Measurements from ENCODE around the gene DGKI. TPM values are rescaled to one million over a fixed set of nuclear protein-coding genes. Genes with fewer than 3 reads are reported as not detected.

Gene DGKI
- total and polyA plus RNA-seq, 12 donors: 0.12 to 4.6 (median 1.1) TPM

- no peaks in the 10 kb centered on the region for H3K4me1 ChIP-seq (replicated peaks in 1 of 2)
- no peaks in the 10 kb centered on the region for H3K27me3 ChIP-seq
- 49 to 59% (median 55%) methylated on average over 5 of the region's 5 CpGs for WGBS, 4 donors
- H3K36me3 ChIP-seq (replicated peaks in 1 of 2): no peaks in the 10 kb centered on the region
- no peak for TF ChIP-seq CTCF (IDR thresholded peaks at IDR 0.05)
- no peak for TF ChIP-seq POLR2A (IDR thresholded peaks at IDR 0.05)
- DNase-seq: no peak
- H3K9me3 ChIP-seq (replicated peaks in 1 of 3): no peaks in the 10 kb centered on the region
- H3K27ac ChIP-seq: no peak overlapping the region
- no peak overlapping the region for H3K4me3 ChIP-seq
- intact Hi-C loops (cut with DNase I): no loop called here
Measured at GRCh38 chr7:137755846-137756651, 90.7 kb downstream of the DGKI start.

DNA sequence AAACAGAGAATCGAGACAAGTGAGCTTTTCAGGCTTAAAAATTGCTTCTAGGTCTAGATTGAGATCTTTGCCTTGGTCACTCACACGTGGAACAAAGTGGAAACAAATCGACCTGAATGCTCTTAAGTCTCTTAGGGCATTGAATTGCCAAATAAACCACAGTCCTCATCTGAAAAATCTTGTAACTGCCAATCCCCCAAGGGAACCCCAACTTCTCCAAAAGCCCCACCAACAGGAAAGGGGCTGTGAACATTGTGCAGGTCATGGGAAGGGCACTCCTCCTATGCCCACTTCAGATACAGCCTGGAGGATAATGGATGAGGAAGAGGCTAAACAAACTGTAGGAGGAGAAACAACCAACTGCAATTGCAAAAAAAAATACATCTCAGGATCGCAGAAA, 91.3 kb downstream of the DGKI start:
- H3K9me3 ChIP-seq (replicated peaks in 1 of 3): no peaks in the 10 kb centered on the region
- no peaks in the 10 kb centered on the region for H3K27me3 ChIP-seq
- WGBS, 4 donors: 37 to 56% (median 52%) methylated on average over 4 of the region's 4 CpGs
- no peak overlapping the region for H3K27ac ChIP-seq
- no peak for DNase-seq
- H3K36me3 ChIP-seq (replicated peaks in 1 of 2): no peaks in the 10 kb centered on the region
- no peaks in the 10 kb centered on the region for H3K4me1 ChIP-seq (replicated peaks in 1 of 2)
- TF ChIP-seq CTCF (IDR thresholded peaks at IDR 0.05) (no peak), POLR2A (IDR thresholded peaks at IDR 0.05) (no peak)
- H3K4me3 ChIP-seq: no peak overlapping the region
- intact Hi-C loops (cut with DNase I): no loop called here

DNA sequence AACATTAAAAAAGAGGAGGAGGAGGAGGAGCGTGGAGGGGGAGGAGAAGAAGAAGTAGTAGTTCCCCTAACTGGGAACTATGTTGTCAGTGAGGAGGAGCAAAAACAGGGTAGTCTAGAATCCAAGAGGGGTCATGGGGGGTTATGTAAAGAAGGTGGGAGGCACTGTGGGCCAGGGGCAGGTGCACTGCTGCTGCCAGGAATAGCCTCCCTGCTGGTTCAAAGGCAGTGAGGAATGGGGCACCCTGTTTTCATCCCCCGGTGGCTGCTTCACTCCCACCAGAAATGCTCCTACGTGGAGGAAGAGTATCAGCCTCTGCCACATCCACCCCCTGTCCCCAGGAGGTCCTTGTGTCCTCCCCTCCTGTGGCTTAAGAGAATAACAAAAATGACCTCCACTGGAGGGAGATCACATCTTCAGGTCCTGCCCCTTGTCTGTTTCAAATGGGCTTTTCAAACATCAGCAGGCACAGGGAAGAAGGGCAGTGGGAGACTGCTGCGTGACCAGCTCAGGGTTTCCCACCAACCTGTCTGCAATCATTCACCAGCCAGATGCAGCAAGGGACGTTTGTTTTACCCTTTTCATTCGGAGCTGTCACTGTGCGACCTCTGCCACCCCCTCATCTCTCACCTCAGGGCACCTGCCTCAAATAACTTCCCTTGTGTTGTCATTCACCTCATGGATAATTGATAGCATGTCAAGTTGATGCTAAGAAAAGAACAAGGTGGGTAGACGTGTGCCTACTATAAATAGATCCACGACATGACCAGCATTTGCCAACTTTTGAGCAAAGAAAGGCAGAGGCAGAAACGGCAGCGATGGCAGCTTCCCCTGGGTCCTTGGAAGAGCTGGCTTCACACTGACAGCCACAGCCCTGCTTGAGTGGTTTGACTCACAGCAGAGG, 92.6 kb downstream of the DGKI start:
- Histone ChIP-seq H3K9me3 (replicated peaks in 1 of 3) (no peaks in the 10 kb centered on the region), H3K27ac (no peak overlapping the region), H3K4me3 (no peak overlapping the region), H3K27me3 (no peaks in the 10 kb centered on the region), H3K36me3 (replicated peaks in 1 of 2) (no peaks in the 10 kb centered on the region), H3K4me1 (replicated peaks in 1 of 2) (no peaks in the 10 kb centered on the region)
- intact Hi-C loops (cut with DNase I): no loop called here
- peak in 2 of 7 donors; percentile 18 to 62 for DNase-seq
- 25 to 29% (median 26%) methylated on average over 10 to 11 of the region's 11 CpGs for WGBS, 4 donors
- TF ChIP-seq POLR2A (IDR thresholded peaks at IDR 0.05): no peak
- no peak for TF ChIP-seq CTCF (IDR thresholded peaks at IDR 0.05)

DNA sequence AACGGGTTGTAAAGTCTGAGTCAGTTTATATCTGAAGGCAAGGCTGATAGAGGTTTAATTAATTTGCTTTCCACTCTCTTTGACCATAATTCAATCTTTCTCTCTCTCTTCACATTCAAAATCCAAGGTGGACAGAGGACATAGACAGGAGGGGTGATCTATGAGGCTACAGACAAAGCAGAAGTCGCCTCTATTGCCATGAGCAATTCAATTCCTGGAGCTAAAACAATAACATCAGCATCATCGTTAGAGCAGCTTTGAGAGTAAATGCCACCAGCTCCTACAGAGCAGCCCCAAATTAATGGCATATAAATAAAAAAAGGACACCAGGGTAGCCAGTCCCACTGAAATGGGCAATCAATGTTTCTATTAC, 93.2 kb downstream of the DGKI start:
- Histone ChIP-seq H3K4me3 (no peak overlapping the region), H3K27ac (no peak overlapping the region), H3K27me3 (no peaks in the 10 kb centered on the region), H3K4me1 (replicated peaks in 1 of 2) (no peaks in the 10 kb centered on the region), H3K9me3 (replicated peaks in 1 of 3) (no peaks in the 10 kb centered on the region), H3K36me3 (replicated peaks in 1 of 2) (no peaks in the 10 kb centered on the region)
- intact Hi-C loops (cut with DNase I): no loop called here
- no peak for TF ChIP-seq POLR2A (IDR thresholded peaks at IDR 0.05)
- TF ChIP-seq CTCF (IDR thresholded peaks at IDR 0.05): no peak
- WGBS, 4 donors: 49 to 61% (median 57%) methylated on average over 3 of the region's 3 CpGs
- DNase-seq: no peak
